Left kidney (tissue), 2 donors: ENCODE measurements around the gene OCIAD2. TPM values are rescaled to one million over a fixed set of nuclear protein-coding genes. Genes with fewer than 3 reads are reported as not detected.
"Not testable (repeated sequence)": the region's sequence is repeated elsewhere in the genome, so short reads cannot be mapped to it uniquely, and the experiment has no call there.

Experiments used
- DNase-seq: peaks from one replicate; pipeline ENCODE4 v3.0.0-alpha.2; 2013
- polyA plus RNA-seq: library from polyadenylated mRNA; unstranded; fragments of 120-200 nt; gene quantifications from one replicate; pipeline ENCODE4 v1.2.1, GENCODE V29; 2013; ENCODE audit not compliant: insufficient read length

Gene OCIAD2
- polyA plus RNA-seq, 1 donor: 209 TPM

GRCh38 chr4:48910511-48910910 lies 3.9 kb upstream of the OCIAD2 start:
- DNase-seq: no peak

- DNase-seq: no peak
Measured at GRCh38 chr4:48909697-48910096, 3.1 kb upstream of the OCIAD2 start.

- DNase-seq: no peak
Measured at GRCh38 chr4:48908687-48909086, 2.1 kb upstream of the OCIAD2 start.

GRCh38 chr4:48907706-48908477 lies 1.3 kb upstream of the OCIAD2 start:
- DNase-seq: no peak

GRCh38 chr4:48905363-48906015 lies 1.1 kb downstream of the OCIAD2 start:
- peak; percentile 3 for DNase-seq

GRCh38 chr4:48904541-48905142 lies 1.9 kb downstream of the OCIAD2 start:
- no peak for DNase-seq

GRCh38 chr4:48904101-48904500 lies 2.5 kb downstream of the OCIAD2 start:
- DNase-seq: no peak

GRCh38 chr4:48902266-48902665 lies 4.3 kb downstream of the OCIAD2 start:
- no peak for DNase-seq

DNA sequence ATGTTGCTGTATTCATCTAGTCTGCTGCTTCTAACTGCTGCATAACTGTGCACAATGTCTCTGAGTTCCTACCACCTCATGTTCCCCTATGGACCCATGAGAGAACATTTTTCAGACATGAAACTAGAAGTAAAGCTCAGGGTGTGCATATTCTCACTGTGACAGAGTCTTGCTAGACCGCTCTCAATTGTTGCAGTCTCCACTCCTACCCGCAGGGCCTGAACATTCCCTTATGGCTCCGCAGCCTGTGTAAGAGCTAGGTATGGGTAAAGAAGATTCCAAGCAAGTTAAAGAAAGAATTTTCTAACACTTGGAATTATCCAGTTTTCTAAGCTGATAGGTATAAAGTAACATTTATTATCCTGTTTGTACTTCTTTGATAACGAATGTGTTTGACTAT lies 5.4 kb downstream of the OCIAD2 start:
- DNase-seq: no peak

- DNase-seq: no peak
Measured at GRCh38 chr4:48899950-48900349, 6.6 kb downstream of the OCIAD2 start.

- DNase-seq: no peak
Measured at GRCh38 chr4:48899432-48899749, 7.2 kb downstream of the OCIAD2 start.

DNA sequence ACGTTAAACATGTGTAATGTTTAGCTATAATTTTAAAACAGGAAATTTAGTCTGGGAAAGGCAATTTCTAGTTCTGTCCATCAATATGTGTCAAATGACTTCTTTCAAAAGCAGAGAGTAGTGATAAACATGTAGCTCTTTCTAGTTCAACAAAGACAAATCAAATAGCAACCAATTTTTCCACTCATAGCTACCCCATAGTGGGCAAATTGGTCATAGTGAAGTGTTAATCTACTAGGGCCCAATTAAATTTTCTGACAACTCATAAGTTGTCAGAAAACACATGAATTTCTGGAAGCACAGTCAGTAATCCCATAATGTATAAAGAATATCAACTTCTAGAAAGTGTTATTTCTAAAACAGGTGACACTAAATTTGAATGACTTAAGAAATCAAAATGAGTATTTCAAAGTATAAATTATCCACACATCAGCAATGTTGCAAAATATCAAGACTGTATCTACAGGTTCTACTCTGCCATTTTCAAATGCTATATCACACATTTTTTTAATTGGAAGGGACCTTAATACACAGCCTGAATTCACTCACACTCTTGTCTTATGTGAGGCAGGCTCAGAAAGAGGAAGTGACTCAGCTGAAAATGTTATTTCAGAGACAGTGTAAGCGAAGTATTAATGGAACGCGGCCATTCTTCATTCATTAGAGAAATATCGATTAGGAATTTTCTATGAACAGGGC lies 7.7 kb downstream of the OCIAD2 start:
- no peak for DNase-seq

- no peak for DNase-seq
Measured at GRCh38 chr4:48896845-48897244, 9.7 kb downstream of the OCIAD2 start.

DNA sequence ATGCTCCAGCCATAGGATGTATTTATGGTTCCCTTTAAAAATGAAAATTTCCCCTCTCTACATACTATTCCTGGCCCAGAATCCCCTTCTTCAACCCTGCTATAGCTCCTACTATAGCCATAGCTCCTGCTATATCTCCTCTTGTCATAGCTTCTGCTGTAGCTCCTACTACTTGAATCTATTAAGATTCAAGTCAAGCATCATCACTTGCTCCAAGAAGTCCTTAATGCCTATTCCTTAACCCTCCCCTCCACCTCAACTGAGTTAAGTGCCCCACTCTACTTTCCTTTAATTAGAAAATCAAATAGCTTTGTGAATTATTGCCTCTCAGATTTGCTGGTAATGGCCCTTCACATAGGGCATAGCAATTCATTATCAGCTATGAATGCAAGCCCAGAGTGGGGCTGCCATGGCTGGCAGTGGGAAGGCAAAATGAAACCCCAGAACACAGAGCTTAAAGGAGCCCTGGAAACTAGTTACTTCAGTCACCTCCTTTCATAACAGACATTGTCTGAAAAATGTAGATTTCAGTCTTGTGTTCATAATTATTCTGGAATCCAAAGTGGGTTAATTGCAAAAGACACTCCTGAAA lies 15.4 kb downstream of the OCIAD2 start:
- no peak for DNase-seq

- DNase-seq: not testable (repeated sequence)
Measured at GRCh38 chr4:48889750-48890149, 16.8 kb downstream of the OCIAD2 start.

DNA sequence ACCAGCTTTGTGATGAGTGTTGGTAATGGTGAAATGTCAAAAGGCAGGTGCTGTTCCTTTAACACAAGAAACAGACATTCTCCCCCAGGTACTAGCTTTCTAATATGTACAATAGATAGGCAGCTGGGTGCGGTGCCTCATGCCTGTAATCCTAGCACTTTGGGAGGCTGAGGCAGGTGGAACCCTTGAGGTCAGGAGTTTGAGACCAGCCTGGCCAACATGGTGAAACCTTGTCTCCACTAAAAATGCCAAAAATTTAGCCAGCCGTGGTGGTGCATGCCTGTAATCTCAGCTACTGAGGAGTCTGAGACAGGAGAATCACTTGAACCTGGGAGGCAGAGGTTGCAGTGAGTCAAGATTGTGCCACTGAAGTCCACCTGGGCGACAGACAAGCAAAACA lies 24.9 kb downstream of the OCIAD2 start:
- DNase-seq: not testable (repeated sequence)

DNA sequence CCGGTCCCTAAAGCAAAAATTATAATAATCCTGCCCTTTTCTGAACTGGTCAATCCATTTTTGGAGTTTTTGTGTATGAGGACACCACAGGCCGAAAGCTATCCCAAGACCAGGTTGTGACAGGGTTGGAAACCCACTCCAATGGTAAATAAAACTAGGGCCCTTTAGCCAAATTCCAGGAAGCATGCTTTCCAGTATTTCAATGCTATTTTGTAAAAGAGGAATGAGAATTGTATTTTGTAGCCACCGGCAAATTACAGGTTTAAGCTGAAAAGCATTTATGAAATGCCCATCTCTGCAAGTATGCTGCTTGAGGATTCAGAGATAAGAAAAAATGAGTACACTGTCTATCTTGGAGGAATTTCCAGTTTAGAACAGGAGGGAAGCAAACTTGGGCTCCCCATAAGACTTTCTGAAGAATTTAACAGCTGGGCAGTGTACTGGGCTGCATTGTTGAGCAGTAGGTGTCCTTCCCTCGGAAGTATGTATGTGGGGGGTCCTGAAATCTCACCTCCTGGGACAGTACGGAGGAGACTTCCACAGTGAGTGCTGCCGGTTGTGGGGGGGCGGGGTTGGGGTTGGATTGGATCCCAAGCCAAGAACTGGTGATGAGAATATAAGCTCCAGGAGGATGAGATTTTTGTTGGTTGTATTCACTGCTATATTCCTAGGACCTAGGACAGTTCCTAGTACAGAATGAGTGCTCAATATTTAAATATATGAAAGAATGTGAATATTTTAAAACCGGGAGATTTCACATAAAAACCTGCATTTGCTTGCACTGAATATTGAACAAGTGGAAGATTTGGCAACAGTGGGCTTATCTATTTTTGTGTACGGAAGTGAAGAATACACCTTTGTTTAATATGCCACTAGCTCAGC lies 26.8 kb downstream of the OCIAD2 start:
- no peak for DNase-seq

DNA sequence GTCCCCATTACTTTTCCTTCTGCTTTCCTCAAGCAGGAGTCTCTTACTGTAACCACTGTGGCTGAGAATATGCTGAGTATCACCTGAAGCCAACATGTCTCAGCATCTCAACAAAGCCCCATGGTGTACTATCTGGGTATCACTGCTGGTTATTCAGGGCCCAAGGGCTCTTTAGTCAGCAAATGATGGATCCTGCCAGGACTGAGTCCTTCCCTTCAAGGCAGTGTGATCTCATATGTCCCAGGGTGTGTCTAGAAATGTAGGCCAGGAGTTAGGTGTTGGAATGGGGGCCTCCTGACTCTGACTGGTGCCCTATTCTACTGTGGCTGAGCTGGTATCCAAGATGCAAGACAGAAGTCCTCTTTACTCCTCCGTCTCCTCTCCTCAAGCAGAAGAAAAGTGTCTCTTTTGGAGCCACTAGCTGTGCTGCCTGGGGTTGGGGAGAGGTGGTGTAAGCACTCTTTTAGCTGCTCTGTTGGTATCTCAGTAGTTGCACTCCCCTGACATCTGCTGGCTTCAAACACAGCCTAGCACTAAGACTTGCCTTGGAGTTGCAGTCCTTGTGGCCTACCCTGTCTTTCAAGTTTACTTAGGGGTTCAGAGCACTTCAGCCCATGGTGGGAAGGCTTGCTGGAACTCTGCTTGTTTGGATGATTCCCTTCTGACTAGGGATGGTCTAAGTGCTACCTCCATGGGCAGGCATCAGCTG lies 28.6 kb downstream of the OCIAD2 start:
- no peak for DNase-seq

DNA sequence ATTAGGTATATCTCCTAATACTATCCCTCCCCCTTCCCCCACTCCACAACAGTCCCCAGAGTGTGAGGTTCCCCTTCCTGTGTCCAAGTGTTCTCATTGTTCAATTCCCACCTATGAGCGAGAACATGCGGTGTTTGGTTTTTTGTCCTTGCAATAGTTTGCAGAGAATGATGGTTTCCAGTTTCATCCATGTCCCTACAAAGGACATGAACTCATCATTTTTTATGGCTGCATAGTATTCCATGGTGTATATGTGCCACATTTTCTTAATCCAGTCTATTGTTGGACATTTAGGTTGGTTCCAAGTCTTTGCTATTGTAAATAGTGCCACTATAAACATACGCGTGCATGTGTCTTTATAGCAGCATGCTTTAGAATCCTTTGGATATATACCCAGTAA lies 41.9 kb downstream of the OCIAD2 start:
- DNase-seq: not testable (repeated sequence)

DNA sequence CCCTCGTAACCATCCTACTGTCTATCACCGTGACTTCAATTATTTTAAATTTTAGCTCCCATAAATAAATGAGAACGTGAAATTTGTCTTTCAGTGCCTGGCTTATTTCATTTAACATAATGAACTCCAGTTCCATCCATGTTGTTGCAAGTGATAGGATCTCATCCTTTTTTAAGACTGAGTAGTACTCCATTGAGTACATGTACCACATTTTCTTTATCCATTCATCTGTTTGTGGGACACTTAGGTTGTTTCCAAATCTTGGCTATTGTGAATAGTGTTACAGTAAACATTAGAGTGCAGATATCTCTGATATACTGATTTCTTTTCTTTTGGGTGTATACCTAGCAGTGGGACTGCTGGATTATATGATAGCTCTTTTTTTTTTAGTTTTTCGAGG lies 42.8 kb downstream of the OCIAD2 start:
- no peak for DNase-seq

DNA sequence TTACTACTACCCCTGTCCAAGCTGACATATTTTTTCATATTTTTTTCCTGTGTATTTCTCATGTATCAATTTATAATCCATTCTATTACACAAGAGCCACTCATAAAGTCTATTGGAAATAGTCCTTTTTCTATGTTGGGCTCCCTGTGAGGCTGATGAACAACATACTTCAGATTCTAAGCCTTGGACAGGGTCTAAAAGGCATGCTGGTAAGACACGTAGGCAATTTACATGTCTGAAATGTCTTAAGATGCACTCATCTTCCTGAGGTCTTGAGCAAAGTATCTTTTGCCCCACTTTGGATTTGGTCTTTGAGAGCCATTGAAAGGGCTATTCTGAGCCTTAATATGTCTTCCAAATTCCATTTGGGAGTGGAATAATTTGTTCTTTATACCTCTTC lies 43.9 kb downstream of the OCIAD2 start:
- DNase-seq: no peak
